ENCODE measurements around the gene DISC1.

DNA sequence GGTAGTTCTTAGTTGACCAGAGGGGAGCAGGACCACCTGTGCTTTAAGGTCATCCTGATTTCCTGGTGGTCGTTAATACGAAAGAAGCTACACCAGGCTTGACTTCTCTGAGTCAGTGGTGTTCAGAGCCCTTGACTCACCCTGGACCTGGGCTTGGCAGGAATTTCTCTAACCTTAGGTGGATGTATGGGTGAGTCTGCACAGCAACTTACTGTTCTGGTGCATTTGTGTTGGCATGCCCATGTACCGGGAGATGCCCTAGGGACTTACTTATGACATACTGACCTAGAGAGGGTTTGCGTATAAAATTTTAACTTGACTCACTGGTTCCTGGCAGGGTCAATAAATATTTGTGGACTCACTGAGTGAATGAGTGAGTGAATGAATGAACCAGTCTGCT lies 304.6 kb downstream of the DISC1 start:
- TF ChIP-seq, protein P1, sequence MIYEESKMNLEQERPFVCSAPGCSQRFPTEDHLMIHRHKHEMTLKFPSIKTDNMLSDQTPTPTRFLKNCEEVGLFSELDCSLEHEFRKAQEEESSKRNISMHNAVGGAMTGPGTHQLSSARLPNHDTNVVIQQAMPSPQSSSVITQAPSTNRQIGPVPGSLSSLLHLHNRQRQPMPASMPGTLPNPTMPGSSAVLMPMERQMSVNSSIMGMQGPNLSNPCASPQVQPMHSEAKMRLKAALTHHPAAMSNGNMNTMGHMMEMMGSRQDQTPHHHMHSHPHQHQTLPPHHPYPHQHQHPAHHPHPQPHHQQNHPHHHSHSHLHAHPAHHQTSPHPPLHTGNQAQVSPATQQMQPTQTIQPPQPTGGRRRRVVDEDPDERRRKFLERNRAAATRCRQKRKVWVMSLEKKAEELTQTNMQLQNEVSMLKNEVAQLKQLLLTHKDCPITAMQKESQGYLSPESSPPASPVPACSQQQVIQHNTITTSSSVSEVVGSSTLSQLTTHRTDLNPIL (CRISPR knock-in tag; IDR thresholded peaks at IDR 0.05; ENCODE audit: low read depth), result no peak
- TF ChIP-seq, protein P2, sequence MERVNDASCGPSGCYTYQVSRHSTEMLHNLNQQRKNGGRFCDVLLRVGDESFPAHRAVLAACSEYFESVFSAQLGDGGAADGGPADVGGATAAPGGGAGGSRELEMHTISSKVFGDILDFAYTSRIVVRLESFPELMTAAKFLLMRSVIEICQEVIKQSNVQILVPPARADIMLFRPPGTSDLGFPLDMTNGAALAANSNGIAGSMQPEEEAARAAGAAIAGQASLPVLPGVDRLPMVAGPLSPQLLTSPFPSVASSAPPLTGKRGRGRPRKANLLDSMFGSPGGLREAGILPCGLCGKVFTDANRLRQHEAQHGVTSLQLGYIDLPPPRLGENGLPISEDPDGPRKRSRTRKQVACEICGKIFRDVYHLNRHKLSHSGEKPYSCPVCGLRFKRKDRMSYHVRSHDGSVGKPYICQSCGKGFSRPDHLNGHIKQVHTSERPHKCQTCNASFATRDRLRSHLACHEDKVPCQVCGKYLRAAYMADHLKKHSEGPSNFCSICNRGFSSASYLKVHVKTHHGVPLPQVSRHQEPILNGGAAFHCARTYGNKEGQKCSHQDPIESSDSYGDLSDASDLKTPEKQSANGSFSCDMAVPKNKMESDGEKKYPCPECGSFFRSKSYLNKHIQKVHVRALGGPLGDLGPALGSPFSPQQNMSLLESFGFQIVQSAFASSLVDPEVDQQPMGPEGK (CRISPR knock-in tag; IDR thresholded peaks at IDR 0.05; ENCODE audit: borderline replicate concordance), result no peak
- no peak for TF ChIP-seq ISL1 (CRISPR knock-in tag; IDR thresholded peaks at IDR 0.05)
- TF ChIP-seq ARNTL (CRISPR knock-in tag; IDR thresholded peaks at IDR 0.05; ENCODE audit: borderline replicate concordance, low read depth), result no peak
- TF ChIP-seq ZFP3 (CRISPR knock-in tag; IDR thresholded peaks at IDR 0.05), result no peak
- TF ChIP-seq ZC3H10 (CRISPR knock-in tag; IDR thresholded peaks at IDR 0.05), result no peak
